ENCODE measurements around the gene WTAP. TPM values are rescaled to one million over a fixed set of nuclear protein-coding genes. Genes with fewer than 3 reads are reported as not detected.
A peak's percentile ranks its signal among the peaks of the same experiment; 100 is the strongest.

WTAP gene
- total and polyA plus RNA-seq, 2 experiments from 2014 or later: 108 to 121 TPM

- Histone ChIP-seq H3K4me3 (peak within 1 kb of the TSS; percentile 81), H3K79me2 (replicated peaks; ENCODE audit: insufficient read depth) (peaks cover 80% of the 10 kb centered on the region), H3K9me2 (ENCODE audit: insufficient read depth) (no peaks in the 10 kb centered on the region), H4K20me1 (replicated peaks; ENCODE audit: insufficient read depth) (peaks cover 27% of the 10 kb centered on the region), H3K27me3 (ENCODE audit: insufficient read depth) (no peaks in the 10 kb centered on the region), H2AFZ (no peak within 1 kb of the TSS), H3K36me3 (ENCODE audit: insufficient read depth) (peaks cover 53% of the 10 kb centered on the region), H3K27ac (ENCODE audit: low read depth) (peak within 1 kb of the TSS; percentile 87), H3F3A (replicated peaks; ENCODE audit: low read depth) (peaks cover 2% of the 10 kb centered on the region; the same call in 1 of the 2 replicates), H3K4me1 (ENCODE audit: insufficient read depth) (peaks cover 19% of the 10 kb centered on the region), H3K4me2 (peak within 1 kb of the TSS; percentile 94)
- ATAC-seq: peak; percentile 90
- Mint-ChIP-seq H3K4me1 (peaks cover 31% of the 10 kb centered on the region), H3K27me3 (ENCODE audit: insufficient read depth, low read depth, poor library complexity) (peaks cover 4% of the 10 kb centered on the region), H3K9me3 (no peaks in the 10 kb centered on the region), H3K27ac (peak within 1 kb of the TSS; percentile 100), H3K4me3 (peak within 1 kb of the TSS; percentile 99), H3K36me3 (ENCODE audit: low read depth) (peaks cover 83% of the 10 kb centered on the region)
- peak; percentile 97 for DNase-seq (ENCODE audit: low spot score)
- TF ChIP-seq ZNF114 (CRISPR knock-in tag; IDR thresholded peaks at IDR 0.05): no peak
- TF ChIP-seq, protein P1, sequence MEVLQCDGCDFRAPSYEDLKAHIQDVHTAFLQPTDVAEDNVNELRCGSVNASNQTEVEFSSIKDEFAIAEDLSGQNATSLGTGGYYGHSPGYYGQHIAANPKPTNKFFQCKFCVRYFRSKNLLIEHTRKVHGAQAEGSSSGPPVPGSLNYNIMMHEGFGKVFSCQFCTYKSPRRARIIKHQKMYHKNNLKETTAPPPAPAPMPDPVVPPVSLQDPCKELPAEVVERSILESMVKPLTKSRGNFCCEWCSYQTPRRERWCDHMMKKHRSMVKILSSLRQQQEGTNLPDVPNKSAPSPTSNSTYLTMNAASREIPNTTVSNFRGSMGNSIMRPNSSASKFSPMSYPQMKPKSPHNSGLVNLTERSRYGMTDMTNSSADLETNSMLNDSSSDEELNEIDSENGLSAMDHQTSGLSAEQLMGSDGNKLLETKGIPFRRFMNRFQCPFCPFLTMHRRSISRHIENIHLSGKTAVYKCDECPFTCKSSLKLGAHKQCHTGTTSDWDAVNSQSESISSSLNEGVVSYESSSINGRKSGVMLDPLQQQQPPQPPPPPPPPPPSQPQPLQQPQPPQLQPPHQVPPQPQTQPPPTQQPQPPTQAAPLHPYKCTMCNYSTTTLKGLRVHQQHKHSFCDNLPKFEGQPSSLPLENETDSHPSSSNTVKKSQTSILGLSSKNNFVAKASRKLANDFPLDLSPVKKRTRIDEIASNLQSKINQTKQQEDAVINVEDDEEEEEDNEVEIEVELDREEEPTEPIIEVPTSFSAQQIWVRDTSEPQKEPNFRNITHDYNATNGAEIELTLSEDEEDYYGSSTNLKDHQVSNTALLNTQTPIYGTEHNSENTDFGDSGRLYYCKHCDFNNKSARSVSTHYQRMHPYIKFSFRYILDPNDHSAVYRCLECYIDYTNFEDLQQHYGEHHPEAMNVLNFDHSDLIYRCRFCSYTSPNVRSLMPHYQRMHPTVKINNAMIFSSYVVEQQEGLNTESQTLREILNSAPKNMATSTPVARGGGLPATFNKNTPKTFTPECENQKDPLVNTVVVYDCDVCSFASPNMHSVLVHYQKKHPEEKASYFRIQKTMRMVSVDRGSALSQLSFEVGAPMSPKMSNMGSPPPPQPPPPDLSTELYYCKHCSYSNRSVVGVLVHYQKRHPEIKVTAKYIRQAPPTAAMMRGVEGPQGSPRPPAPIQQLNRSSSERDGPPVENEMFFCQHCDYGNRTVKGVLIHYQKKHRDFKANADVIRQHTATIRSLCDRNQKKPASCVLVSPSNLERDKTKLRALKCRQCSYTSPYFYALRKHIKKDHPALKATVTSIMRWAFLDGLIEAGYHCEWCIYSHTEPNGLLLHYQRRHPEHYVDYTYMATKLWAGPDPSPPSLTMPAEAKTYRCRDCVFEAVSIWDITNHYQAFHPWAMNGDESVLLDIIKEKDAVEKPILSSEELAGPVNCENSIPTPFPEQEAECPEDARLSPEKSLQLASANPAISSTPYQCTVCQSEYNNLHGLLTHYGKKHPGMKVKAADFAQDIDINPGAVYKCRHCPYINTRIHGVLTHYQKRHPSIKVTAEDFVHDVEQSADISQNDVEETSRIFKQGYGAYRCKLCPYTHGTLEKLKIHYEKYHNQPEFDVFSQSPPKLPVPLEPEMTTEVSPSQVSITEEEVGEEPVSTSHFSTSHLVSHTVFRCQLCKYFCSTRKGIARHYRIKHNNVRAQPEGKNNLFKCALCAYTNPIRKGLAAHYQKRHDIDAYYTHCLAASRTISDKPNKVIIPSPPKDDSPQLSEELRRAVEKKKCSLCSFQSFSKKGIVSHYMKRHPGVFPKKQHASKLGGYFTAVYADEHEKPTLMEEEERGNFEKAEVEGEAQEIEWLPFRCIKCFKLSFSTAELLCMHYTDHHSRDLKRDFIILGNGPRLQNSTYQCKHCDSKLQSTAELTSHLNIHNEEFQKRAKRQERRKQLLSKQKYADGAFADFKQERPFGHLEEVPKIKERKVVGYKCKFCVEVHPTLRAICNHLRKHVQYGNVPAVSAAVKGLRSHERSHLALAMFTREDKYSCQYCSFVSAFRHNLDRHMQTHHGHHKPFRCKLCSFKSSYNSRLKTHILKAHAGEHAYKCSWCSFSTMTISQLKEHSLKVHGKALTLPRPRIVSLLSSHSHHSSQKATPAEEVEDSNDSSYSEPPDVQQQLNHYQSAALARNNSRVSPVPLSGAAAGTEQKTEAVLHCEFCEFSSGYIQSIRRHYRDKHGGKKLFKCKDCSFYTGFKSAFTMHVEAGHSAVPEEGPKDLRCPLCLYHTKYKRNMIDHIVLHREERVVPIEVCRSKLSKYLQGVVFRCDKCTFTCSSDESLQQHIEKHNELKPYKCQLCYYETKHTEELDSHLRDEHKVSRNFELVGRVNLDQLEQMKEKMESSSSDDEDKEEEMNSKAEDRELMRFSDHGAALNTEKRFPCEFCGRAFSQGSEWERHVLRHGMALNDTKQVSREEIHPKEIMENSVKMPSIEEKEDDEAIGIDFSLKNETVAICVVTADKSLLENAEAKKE (CRISPR knock-in tag; IDR thresholded peaks at IDR 0.05): no peak
- TF ChIP-seq STAT1 (IDR thresholded peaks at IDR 0.05; ENCODE audit: unreplicated experiment): no peak
- TF ChIP-seq EZH2 (IDR thresholded peaks at IDR 0.05; ENCODE audit: low read depth, unreplicated experiment): no peak
- no peak for TF ChIP-seq JUNB (IDR thresholded peaks at IDR 0.05; ENCODE audit: unreplicated experiment)
- no peak for TF ChIP-seq EZH2phosphoT487 (IDR thresholded peaks at IDR 0.05; ENCODE audit: unreplicated experiment)
- no peak for TF ChIP-seq NANOG (IDR thresholded peaks at IDR 0.05; ENCODE audit: borderline replicate concordance)
- peak; percentile 70; the same call in 1 of the 2 replicates for TF ChIP-seq ETS1 (IDR thresholded peaks at IDR 0.05)
- TF ChIP-seq ZNF331 (CRISPR knock-in tag; IDR thresholded peaks at IDR 0.05; ENCODE audit: low read depth): no peak
- TF ChIP-seq, protein P2, sequence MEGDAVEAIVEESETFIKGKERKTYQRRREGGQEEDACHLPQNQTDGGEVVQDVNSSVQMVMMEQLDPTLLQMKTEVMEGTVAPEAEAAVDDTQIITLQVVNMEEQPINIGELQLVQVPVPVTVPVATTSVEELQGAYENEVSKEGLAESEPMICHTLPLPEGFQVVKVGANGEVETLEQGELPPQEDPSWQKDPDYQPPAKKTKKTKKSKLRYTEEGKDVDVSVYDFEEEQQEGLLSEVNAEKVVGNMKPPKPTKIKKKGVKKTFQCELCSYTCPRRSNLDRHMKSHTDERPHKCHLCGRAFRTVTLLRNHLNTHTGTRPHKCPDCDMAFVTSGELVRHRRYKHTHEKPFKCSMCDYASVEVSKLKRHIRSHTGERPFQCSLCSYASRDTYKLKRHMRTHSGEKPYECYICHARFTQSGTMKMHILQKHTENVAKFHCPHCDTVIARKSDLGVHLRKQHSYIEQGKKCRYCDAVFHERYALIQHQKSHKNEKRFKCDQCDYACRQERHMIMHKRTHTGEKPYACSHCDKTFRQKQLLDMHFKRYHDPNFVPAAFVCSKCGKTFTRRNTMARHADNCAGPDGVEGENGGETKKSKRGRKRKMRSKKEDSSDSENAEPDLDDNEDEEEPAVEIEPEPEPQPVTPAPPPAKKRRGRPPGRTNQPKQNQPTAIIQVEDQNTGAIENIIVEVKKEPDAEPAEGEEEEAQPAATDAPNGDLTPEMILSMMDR (conservative IDR thresholded peaks at IDR 0.05; ENCODE audit: low read depth in 2 of 2): no peak
- peak; percentile 77 for TF ChIP-seq POLR2AphosphoS5 (IDR thresholded peaks at IDR 0.05; ENCODE audit: low read depth)
- TF ChIP-seq CREB1 (CRISPR knock-in tag; IDR thresholded peaks at IDR 0.05; ENCODE audit: low read depth): peak; percentile 79
- no peak for TF ChIP-seq REST (IDR thresholded peaks at IDR 0.05; ENCODE audit: unreplicated experiment)
Measured at GRCh38 chr6:159790149-159790955, 63.0 kb downstream of the WTAP start, which contains the start of gene MRPL18. Gene MRPL18 (plus strand): TSS chr6:159790467. CDS start chr6:159790588, 121 bp downstream.

All from GM23338 (cell line).